Upper lobe of left lung (tissue), 4 donors: Measurements from ENCODE around the gene ADAMTS19.

Experiments used
- EP300 ChIP-seq, 4 donors: sonication (generic); formaldehyde crosslinking; IDR thresholded peaks; one replicate each; pipeline ENCODE4 v1.5.1; 2017; ENCODE audit warnings: antibody characterized with exemption in 4 of 4, control low read depth in 2 of 4
- POLR2A ChIP-seq, 4 donors: fragments of 450-650 bp; IDR thresholded peaks; one replicate each; pipeline ENCODE4 v1.5.1; 2016 to 2017; ENCODE audit warnings: antibody characterized with exemption in 4 of 4, mild to moderate bottlenecking in 2 of 4
- POLR2AphosphoS5 ChIP-seq, 2 donors: sonication (generic); formaldehyde crosslinking; IDR thresholded peaks; one replicate each; pipeline ENCODE4 v1.5.1; 2017; ENCODE audit warnings: antibody characterized with exemption in 2 of 2
- TF ChIP-seq, protein P1 (sequence below), 6 experiments: fragments of 450-650 bp in 4 of 6; fragments of 200-600 bp in 2 of 6; sonication (generic) in 2 of 6; IDR thresholded peaks; one replicate each; pipeline ENCODE4 v1.5.1; 2016 to 2019; ENCODE audit warnings: antibody characterized with exemption in 6 of 6

DNA sequence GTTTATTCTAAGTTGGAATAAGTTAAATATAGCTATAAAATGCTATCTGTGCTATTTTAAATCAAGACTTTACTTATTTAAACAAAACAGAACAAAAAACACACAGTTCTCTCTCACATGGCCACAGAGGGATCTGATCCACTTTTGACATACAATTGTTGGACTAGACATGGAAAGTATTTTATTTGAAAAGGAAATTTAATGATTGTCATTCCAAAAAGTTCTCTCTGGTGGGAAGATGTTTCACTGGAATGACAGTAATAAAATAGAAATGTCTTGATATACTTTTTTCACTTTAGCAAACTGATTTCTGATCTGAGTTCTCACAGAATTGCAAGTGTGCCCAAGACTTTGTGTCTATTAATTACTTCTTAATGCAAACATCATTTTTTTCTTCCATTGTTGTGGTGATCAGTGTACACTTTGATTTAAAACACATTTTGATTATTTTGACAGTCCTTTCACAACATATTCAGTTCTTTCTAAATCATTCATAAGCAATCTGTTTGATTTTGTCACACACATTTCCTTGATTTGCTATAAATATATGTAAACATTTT is 257.7 kb downstream of the ADAMTS19 start:
- TF ChIP-seq, protein P1, sequence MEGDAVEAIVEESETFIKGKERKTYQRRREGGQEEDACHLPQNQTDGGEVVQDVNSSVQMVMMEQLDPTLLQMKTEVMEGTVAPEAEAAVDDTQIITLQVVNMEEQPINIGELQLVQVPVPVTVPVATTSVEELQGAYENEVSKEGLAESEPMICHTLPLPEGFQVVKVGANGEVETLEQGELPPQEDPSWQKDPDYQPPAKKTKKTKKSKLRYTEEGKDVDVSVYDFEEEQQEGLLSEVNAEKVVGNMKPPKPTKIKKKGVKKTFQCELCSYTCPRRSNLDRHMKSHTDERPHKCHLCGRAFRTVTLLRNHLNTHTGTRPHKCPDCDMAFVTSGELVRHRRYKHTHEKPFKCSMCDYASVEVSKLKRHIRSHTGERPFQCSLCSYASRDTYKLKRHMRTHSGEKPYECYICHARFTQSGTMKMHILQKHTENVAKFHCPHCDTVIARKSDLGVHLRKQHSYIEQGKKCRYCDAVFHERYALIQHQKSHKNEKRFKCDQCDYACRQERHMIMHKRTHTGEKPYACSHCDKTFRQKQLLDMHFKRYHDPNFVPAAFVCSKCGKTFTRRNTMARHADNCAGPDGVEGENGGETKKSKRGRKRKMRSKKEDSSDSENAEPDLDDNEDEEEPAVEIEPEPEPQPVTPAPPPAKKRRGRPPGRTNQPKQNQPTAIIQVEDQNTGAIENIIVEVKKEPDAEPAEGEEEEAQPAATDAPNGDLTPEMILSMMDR (IDR thresholded peaks at IDR 0.05), result no peak
- TF ChIP-seq EP300 (IDR thresholded peaks at IDR 0.05), result no peak
- no peak for TF ChIP-seq POLR2AphosphoS5 (IDR thresholded peaks at IDR 0.05)
- no peak for TF ChIP-seq POLR2A (IDR thresholded peaks at IDR 0.05)
